NCI-H82 treated with DMSO at 0.1 percent for 48 hours (cell line): Measurements from ENCODE around the gene NFX1.

Experiments
- DNase-seq: peaks from one replicate; lab custom pipeline; 2025; ENCODE audit not compliant: unreplicated experiment; lab: John Stamatoyannopoulos, UW

Gene NFX1

DNA sequence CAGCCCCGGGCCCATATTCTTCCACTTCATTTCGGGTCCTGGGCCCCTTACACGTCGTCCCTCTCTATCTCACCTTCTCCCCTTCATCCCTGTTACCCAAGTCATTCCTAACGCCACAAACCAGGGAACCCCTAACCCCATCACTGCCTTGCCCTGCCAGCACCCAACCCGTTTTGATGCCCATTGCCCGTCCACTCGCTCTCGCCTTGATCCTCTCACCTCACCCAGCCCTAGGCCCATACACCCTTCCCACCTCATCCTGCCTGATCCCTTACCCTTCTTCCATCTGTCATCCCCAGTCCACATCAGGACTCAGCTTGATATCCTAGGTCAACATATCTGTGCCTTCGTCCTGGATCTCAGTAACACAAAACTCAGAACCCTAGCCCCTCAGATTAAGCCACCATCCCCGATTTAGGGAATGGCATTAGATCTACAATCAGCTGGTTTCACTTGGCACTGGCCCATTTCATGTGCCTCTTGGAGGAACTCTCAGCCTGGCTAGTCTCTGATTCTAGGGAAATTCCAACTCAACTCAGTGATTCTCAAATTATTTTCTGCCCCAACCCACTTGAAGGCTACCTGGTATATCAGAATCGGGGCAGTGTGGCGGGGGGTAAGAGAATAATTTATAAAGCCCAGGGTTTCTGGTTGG, 25.0 kb upstream of the NFX1 start:
- DNase-seq, result no peak

DNA sequence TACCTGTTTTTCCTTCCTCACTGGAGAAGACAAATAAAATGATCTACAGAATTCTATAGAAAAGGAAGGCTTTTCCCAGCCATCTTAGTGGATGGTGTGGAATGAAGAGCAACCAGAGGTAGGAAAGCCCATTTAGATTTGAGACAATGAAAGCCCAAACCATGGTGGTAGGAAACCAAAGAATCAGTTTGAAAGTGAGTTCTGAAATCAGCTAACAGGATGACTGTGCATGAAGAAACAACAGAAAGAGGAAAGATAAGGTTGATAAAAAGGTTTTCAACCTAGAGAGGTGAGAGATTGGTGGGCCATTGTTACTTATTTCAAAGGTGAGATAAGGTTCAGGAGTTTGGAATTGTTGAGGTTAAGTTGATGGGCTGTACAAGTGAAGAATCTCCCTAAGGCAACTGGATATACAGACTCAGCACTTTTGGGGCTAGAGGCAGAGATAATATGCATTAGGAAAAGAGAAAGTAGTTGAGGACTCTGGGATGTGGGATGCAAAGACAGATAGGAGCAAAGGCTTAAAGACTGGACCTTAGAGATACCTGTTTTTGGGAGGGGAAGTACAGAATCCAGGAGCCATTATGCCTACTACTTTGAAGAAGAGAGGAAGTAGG, 23.1 kb upstream of the NFX1 start:
- DNase-seq, result no peak

DNA sequence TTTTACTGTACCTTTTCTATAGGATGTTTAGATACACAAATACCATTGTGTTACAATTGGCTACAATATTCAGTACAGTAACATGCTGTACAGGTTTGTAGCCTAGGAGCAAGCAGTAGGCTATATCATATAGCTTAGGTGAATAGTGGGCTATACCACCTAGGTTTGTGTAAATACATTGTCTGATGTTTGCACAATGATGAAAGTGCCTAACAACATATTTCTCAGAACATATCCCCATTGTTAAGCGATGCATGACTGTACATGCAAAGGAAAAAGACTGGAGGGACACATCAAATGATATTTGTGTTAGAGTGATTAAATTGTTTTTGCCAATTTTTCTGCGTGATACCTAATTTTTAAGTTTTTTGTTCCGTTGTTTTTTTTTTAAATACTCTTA, 20.2 kb upstream of the NFX1 start:
- DNase-seq, result no peak

DNA sequence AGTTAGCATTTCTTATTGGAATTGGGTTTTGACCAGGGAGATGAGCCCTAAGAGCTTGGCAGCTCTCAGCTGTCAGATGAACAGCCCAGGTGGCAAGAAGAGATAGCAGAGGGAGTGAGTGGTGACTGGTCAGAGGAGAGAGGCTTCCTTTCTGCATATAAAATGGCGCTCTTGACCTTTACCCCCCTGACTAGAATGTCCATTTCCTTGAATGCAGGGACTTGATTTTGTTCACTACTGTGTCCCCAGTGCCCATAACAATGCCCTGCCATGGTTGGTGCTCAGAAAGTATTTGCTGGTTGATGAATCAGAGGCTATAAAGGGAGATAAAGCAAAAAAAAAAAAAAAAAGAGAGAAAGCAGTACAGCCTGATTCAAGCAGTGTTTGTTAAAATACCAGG, 18.3 kb upstream of the NFX1 start:
- no peak for DNase-seq

DNA sequence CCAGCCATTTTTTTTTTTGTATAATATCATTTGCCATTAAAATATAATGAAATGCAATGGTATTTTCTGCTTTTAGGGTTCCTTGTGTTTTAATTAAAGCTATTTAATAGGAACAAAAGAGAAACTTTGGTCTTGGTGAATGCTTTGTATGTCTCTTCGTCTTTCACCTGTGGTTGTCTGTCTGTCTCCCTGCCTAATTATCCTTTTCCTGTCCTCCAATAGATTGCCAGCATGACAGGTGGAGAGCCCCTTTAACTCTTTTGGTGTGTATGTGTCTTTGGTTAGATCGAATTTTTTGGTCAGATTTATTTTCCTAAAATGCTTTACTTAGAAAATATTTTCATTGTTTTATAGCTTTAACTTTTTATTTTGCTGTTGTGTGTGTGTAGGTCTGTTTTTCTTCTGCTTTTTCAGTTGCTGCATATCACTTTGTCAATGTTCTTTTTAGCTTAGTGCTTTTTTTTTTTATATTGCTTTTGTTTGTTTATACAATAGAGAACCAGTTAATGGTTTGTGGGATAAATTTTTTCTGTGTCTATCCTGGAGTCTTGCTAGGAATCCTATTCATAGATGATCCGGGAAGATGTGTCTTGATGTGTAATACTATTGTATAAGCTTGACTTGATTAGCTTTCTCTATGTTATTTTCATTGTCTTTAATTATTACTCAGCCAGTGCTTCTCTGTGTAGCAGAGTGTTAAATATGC, 16.9 kb upstream of the NFX1 start:
- no peak for DNase-seq

DNA sequence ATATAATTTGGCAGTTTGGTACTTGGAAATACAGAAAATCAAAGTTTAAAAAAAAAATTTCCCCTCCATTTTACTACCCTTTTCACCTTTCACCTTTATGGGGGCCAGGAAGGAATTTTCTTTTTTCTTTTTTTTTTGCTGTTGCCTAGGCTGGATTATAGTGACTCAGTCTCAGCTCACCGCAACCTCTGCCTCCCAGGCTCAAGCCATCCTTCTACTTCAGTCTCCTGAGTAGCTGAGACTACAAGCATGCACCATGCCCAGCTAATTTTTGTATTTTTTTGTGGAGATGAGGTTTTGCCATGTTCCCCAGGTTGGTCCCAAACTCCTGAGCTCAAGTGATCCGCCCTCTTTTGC, 16.4 kb upstream of the NFX1 start:
- DNase-seq, result no peak

DNA sequence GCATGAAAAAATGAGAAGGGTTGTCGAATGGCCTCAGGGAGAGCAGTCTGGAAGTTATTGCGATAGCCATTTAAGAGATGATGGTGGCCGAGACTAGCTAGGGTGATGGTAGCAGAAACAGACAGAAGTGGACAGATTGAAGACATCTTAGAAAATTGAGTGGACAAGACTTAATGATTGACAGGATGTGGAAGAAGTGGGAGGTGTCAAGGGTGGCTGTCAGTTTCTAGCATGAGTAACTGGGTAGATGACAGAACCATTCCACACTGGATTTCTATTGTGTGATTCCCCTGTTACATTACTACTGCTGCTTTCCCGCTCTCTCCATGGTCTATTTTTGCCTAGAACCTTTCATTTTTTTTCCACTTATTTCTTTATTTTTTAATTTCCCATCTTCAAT, 12.8 kb upstream of the NFX1 start:
- no peak for DNase-seq

DNA sequence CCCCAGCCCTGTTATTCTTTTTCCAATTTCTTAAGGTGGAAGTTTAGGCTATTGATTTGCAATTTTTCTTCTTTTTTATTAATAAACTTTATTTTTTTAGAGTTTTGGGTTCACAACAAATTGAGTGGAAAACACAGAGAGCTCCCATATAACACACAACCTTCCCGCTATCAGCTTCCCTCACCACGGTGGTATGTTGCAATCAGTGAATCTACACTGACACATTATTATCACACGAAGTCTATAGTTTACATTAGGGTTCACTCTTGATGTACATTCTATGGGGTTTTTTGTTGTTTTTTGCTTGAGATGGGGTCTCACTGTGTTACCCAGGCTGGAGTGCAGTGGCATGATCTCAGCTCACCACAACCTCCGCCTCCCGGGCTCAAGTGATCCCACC, 4.8 kb upstream of the NFX1 start:
- DNase-seq, result no peak

DNA sequence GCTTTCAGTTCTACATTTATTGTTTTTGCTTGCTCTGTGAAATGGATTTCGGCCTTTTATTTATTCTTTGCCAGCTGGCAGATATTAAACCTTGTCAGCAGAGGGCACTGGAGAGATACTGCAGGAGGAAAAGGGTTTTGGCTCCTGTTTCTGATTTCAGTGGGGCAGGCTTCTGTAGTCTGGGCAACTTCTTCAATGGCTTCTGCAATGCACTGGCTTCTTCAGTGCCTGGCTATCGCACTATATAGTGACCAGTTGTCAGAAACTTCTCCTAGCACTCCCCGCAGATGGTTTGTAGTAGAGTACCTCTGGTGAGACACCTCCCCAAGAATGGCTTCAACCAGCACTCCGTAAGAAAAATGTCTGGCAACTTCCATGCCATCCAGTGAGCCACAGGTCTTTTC, 3.2 kb upstream of the NFX1 start:
- DNase-seq, result peak; percentile 30

DNA sequence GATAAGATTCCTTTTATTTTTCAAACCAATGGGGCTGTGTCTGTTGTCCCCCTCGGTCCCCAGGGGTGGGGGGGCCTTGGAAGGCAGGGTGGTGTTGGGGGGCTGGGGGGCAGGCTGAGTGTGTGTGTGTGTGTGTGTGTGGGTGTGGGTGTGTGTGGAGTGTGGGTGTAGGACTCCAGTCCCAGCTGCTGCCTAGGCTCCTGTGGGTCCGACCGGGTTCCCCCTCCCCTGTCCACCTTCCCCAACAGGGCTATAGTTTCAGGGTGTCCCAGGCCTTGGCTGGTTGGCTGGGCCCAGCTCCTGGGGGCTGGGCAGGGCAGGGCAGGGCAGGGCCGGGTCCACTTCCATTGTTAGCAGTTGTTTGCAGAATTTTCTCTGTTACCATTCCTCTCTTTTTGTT, 2.1 kb upstream of the NFX1 start:
- no peak for DNase-seq

DNA sequence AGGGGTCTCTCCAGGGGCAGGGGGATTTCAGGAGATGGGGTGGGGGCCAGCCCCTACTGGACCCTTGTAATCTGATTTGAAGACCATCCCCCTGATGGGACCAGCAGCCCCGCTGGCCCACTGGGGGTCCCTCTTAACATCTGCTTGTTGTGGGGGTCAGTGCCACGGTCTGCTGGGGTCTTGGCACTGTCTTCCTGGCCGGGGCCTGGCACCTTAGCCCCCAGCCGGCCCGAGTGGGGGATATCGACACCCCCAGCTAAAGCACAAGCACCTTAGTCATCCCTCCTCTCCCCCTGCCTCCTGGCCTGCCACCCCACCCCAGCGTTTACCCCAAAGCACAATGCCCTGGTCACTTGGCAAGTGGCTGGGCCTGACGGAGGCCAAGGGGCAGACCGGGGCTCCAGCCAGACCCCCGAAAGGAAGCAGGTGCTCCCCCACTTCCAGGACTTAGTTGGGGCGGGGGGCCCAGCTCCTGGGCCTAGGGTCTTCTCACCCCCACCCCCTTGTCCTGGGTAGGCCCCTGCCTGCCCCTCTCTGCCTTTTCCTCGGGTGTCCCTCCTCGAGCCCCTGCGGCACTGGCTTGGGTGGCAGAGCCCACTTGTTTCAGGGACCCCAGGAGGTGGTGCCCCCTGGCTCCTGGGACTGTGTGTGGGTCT, 1.4 kb upstream of the NFX1 start:
- DNase-seq, result no peak

DNA sequence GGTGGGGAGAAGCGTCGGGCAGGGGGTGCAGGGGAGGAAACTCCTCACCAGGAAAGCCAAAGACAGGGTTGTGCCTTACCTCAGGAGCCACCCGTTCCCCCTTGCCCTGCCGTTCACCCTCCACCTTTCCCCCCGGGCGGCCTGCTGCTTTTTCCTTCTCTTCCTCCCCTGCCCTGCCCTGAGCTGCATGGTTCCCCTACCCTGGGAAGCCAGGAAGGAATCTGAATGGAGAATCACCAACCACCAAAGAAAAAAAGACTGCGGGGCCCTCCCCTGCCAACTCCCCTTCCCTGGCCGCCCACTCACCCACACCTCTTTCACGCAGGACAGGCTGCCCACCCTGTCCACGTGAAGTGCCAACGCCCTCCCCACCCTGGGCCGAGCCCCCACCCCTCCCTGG, 820 bp upstream of the NFX1 start:
- DNase-seq, result no peak

DNA sequence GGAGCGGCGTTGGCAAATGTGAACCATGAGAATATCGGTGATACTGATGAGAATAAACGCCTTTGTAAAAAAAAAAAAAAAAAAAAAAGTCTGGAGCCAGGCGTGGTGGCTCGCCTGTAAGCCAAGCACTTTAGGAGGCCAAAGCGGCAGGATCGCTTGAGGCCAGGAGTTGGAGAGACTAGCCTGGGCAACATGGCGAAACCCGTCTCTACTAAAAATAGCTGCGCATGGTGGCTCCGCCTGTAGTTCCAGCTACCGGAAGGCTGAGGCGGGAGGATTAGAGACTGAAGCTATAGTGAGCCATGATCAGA, 425 bp upstream of the NFX1 start:
- no peak for DNase-seq

DNA sequence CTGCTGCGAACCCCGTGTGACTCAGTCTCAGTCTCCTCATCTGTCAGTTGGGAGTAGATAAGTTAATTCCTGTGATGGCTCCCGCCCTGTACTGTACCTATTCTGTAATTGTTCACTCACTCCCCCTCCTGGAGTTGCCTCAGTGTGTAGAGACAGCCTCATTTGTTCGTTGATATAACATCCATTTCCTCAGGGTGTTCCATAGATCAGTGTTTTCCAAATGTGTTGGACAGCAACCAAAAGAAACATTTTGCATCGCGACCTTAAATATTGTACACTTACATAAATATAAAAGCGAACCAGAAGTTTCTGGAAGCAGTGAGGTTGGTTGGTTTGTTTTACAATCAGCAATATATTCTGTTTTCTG, 698 bp downstream of the NFX1 start:
- DNase-seq, result no peak

DNA sequence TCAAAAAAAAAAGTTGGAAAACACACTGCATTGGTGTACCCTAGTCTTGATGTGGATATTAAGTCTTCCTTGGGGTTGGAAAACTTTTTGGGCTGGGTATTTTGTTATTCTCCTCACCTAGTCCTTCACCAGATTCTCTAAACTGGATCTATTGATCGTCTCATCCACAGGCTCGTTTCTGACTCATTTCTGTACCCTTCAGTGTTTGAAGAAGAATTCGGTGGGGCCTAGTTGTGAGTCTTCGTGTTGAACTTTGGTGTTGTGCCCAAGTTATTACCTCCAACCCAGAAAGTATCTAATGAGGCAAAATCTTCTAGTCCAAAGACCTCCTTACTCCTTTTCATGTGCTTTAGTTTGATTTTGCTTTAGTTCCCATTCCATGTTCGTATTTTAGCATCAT, 1.6 kb downstream of the NFX1 start:
- no peak for DNase-seq

DNA sequence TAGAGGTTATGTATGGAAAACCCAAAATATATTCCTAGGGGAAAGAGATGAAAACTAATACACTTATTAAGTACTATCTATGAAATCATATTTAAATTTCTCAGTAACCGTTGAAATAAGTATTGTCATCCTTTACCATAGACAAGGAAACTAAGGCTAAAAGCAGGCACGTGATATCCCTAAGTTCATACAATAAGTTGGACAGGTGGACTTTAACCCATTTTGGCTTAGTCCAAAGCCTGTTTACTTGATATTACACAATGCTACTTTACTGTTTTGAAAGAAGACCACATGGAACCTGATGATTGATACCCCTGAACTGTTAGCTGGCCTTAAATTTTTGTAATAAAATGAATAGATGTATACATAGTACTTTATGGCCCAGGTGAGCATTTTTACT, 3.5 kb downstream of the NFX1 start:
- DNase-seq, result no peak

DNA sequence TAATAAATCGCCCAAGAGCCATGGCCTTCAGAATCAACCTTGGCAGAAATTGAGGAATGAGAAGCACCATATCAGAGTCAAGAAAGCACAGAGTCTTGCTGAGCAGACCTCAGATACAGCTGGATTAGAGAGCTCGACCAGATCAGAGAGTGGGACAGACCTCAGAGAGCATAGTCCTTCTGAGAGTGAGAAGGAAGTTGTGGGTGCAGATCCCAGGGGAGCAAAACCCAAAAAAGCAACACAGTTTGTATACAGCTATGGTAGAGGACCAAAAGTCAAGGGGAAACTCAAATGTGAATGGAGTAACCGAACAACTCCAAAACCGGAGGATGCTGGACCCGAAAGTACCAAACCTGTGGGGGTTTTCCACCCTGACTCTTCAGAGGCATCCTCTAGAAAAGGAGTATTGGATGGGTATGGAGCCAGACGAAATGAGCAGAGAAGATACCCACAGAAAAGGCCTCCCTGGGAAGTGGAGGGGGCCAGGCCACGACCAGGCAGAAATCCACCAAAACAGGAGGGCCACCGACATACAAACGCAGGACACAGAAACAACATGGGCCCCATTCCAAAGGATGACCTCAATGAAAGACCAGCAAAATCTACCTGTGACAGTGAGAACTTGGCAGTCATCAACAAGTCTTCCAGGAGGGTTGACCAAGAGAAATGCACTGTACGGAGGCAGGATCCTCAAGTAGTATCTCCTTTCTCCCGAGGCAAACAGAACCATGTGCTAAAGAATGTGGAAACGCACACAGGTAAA, 4.5 kb downstream of the NFX1 start:
- no peak for DNase-seq

DNA sequence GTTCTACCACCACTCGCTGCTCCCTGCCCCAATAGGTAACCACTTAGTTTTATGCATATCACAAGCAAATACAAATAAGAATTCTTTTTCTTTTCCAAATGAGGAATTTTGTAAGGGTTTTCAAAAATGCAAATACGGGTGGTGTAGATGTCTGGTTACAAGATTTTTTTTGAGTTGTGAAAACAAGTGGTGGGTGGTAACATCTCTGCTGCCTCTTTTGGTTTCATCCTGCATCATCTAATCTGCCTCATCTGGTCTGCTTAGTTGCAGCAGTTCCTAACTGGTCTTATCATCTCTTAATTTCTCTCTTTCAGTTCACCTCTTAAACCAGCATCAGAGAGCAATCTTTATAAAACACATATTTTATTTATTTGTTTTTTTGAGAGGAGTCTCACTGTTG, 5.3 kb downstream of the NFX1 start:
- no peak for DNase-seq

DNA sequence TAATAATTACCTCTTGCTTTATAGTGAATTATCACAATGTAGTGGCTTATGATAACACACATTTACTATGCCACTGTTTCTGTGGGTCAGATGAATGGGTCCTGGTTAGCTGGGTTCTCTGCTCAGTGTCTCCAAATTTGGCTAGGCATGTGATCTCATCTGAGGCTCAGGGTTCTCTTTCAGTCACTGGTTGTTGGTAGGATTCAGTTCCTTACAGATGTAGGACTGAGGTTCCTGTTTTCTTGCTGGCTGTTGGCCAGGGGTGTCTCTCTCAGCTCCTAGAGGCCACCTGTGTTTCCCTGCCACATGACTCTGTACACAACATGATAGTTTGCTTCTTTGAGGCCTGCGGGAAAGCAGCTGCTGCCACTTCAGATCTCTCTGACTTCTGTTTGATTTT, 7.1 kb downstream of the NFX1 start:
- no peak for DNase-seq

DNA sequence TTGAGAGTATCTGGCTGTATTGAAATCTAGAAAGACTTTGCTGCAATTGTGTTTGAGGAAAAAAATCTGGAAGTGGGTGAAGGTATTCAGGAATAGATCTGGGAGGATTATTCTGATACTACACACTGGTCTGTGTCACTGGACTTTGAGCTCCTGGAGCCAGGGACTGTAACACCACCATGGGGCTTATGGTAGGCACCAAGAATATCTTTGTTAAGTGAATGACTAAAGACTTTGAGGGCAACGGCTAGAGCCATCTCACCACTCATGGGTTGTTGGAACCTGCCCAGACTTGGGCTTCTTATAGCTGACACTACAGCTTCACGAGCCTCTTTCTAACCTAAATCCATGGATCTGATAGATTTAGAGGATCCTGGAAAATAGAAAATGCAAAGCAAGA, 10.2 kb downstream of the NFX1 start:
- DNase-seq, result no peak

DNA sequence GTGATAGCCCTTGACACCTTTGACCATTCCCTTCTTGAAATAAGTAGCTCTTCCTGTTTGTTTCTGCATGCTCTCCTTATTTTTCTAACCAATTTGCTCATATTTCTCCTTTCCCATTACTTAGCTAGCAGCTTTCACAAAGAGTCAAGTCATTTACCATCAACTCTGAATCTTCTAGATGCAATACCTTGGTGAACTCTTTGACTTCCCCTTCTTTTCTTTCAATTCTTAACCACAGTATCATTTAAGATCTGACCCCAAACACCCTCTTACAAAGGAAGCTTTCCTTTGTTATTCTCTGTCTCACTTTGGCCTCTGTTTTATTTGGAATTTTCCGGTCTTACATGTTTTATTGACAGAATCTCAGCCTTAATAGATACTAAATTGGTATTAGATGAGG, 14.0 kb downstream of the NFX1 start:
- no peak for DNase-seq

DNA sequence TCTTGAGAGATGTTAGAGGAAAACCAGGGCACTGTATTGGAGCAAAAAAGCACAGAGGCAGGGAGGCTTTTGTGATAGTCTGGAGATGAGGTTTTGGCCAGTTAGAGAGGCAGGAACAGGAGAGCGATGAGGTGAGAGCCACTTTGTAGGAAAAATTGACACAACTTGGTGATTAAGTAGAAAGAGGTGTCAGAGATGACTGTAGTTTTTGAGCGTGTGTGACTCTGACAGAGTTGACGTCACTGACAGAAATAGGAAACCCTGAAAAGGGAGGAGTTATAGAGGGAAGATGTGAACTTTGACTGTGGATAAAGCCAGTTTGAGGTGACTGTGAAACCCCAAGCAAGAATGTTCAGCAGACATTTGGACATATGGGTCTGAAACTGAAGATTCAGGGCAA, 15.7 kb downstream of the NFX1 start:
- no peak for DNase-seq
